NB4 (cell line): ENCODE results near the gene ABCB6.

Experiments used
- POLR2A ChIP-seq: IDR thresholded peaks from 2 replicates; pipeline ENCODE4 v1.6.1; 2011; ENCODE audit warnings: mild to moderate bottlenecking; ENCODE audit not compliant: insufficient read length; ENCODE audit errors: extremely low read depth
- TF ChIP-seq, protein P1 (sequence below): IDR thresholded peaks from one replicate; pipeline ENCODE4 v1.5.1; 2012; ENCODE audit warnings: low read depth, low read length
- TF ChIP-seq, protein P2 (sequence below): IDR thresholded peaks from 2 replicates; pipeline ENCODE4 v1.6.1; 2011; ENCODE audit warnings: low read depth, low read length

DNA sequence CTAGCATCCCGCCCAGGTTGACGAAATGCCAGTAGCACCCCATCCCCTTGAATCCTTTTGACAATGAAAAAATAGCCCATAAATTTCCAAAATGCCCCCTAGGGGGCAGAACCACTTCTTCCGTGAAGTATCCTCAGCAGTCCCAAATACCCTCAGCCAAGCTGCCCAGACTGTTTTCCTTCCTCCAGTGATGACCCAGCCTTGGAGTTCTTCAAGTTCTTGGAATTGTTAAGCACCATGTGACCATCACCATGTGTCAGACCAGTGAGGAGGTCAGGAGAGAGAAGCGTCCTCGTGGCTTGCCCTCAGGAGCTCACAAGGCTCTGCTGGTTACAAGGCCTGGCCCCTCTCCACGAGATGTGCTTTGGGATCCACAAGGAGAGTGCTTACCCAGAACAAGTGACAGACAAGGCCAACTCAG, 47.5 kb downstream of the ABCB6 start:
- no peak for TF ChIP-seq POLR2A
- TF ChIP-seq, protein P1, sequence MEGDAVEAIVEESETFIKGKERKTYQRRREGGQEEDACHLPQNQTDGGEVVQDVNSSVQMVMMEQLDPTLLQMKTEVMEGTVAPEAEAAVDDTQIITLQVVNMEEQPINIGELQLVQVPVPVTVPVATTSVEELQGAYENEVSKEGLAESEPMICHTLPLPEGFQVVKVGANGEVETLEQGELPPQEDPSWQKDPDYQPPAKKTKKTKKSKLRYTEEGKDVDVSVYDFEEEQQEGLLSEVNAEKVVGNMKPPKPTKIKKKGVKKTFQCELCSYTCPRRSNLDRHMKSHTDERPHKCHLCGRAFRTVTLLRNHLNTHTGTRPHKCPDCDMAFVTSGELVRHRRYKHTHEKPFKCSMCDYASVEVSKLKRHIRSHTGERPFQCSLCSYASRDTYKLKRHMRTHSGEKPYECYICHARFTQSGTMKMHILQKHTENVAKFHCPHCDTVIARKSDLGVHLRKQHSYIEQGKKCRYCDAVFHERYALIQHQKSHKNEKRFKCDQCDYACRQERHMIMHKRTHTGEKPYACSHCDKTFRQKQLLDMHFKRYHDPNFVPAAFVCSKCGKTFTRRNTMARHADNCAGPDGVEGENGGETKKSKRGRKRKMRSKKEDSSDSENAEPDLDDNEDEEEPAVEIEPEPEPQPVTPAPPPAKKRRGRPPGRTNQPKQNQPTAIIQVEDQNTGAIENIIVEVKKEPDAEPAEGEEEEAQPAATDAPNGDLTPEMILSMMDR: peak; percentile 74
- TF ChIP-seq, protein P2, sequence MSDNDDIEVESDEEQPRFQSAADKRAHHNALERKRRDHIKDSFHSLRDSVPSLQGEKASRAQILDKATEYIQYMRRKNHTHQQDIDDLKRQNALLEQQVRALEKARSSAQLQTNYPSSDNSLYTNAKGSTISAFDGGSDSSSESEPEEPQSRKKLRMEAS: no peak
